Endothelial cell of umbilical vein (primary cell): ENCODE measurements around the gene ZKSCAN3.

Experiments used
- CTCF ChIP-seq, 2 donors: IDR thresholded peaks; 1 replicate in 1 of 2; 2 replicates in 1 of 2; pipeline ENCODE4 v1.5.1; 2011; ENCODE audit warnings: low read length in 2 of 2, mild to moderate bottlenecking in 2 of 2, moderate library complexity in 2 of 2, control low read depth in 1 of 2, inconsistent platforms in 1 of 2, low read depth in 1 of 2; ENCODE audit not compliant: insufficient read depth in 1 of 2; ENCODE audit errors: extremely low read depth in 1 of 2
- POLR2A ChIP-seq: IDR thresholded peaks from 2 replicates; pipeline ENCODE4 v1.6.1; 2012; ENCODE audit warnings: low read depth, mild to moderate bottlenecking, control low read depth, low read length
- POLR2AphosphoS5 ChIP-seq: IDR thresholded peaks from 2 replicates; pipeline ENCODE4 v1.6.1; 2012; ENCODE audit warnings: low read depth, mild to moderate bottlenecking, control low read depth, low read length, moderate library complexity; ENCODE audit not compliant: insufficient read depth

- no peak for TF ChIP-seq POLR2A
- TF ChIP-seq CTCF (IDR thresholded peaks at IDR 0.05; ENCODE audit: extremely low read depth in 1 of 2, insufficient read depth in 1 of 2, low read depth in 1 of 2, low read length in 2 of 2) = no peak
- TF ChIP-seq POLR2AphosphoS5 = no peak
Observed at GRCh38 chr6:28353356-28353755, 3.6 kb downstream of the ZKSCAN3 start.
